ENCODE data around the gene MED31.
"Not testable (repeated sequence)": the region's sequence is repeated elsewhere in the genome, so short reads cannot be mapped to it uniquely, and the experiment has no call there.

The MED31 gene

GRCh38 chr17:6596511-6596910, 54.9 kb downstream of the MED31 start:
- no peak overlapping the region for H3K4me3 ChIP-seq (ENCODE audit: low read depth, low read length)
- TF ChIP-seq, protein P1, sequence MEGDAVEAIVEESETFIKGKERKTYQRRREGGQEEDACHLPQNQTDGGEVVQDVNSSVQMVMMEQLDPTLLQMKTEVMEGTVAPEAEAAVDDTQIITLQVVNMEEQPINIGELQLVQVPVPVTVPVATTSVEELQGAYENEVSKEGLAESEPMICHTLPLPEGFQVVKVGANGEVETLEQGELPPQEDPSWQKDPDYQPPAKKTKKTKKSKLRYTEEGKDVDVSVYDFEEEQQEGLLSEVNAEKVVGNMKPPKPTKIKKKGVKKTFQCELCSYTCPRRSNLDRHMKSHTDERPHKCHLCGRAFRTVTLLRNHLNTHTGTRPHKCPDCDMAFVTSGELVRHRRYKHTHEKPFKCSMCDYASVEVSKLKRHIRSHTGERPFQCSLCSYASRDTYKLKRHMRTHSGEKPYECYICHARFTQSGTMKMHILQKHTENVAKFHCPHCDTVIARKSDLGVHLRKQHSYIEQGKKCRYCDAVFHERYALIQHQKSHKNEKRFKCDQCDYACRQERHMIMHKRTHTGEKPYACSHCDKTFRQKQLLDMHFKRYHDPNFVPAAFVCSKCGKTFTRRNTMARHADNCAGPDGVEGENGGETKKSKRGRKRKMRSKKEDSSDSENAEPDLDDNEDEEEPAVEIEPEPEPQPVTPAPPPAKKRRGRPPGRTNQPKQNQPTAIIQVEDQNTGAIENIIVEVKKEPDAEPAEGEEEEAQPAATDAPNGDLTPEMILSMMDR (IDR thresholded peaks at IDR 0.05; ENCODE audit: low read depth, low read length): no peak

DNA sequence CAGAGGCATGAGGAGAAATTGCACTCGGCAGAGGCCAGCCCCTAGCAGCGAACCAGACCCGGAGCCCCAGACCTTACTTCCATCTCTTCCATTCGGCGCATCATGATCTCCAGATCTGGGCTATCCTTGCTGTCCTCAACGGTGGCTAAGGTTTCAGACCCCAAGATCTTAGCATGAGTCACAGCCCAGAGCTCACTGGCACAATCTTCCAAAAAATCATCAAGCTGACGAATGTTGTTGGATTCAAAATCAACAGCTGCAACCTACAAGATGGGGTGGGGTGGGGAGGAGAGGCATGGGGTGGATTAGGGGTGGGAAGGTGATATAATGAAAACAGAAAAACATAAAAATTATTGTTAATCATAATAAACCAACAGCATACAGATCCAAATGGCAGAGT, 55.3 kb downstream of the MED31 start:
- TF ChIP-seq, protein P1 (IDR thresholded peaks at IDR 0.05; ENCODE audit: low read depth, low read length): no peak
- H3K4me3 ChIP-seq (ENCODE audit: low read depth, low read length): no peak overlapping the region

DNA sequence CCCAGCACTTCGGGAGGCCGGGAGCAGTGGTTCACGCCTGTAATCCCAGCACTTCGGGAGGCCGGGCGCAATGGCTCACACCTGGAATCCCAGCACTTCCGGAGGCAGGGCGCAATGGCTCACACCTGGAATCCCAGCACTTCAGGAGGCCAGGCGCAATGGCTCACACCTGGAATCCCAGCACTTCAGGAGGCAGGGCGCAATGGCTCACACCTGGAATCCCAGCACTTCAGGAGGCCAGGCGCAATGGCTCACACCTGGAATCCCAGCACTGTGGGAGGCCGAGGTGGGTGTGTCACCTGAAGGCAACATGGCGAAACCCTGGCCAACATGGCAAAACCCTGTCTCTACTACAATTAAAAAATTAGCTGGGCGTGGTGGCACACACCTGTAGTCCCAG, 58.0 kb downstream of the MED31 start:
- H3K4me3 ChIP-seq (ENCODE audit: low read depth, low read length): not testable (repeated sequence)

All from WI38 (cell line).